Keratinocyte (primary cell): ENCODE measurements around the gene TMEM253. TPM values are rescaled to one million over a fixed set of nuclear protein-coding genes. Genes with fewer than 3 reads are reported as not detected.

ENCODE experiments used
- DNase-seq: peaks from one replicate; pipeline ENCODE4 v3.0.0-alpha.2; 2011; ENCODE audit warnings: low read depth, missing footprints, low spot score
- FAIRE-seq: peaks from 2 replicates; lab custom pipeline; 2011; peaks lifted over from hg19 to GRCh38; lab: Jason Lieb, UNC
- H2AFZ ChIP-seq: 2 replicates; pipeline ENCODE4 v1.6.0; 2012; ENCODE audit warnings: low read length, control low read depth, inconsistent platforms; ENCODE audit not compliant: control insufficient read depth
- H3K27ac ChIP-seq: 2 replicates; pipeline ENCODE4 v1.5.1; 2011; ENCODE audit warnings: low read length; ENCODE audit not compliant: control insufficient read depth, insufficient read depth
- H3K27me3 ChIP-seq: 3 replicates; pipeline ENCODE4 v1.6.0; 2011; ENCODE audit warnings: low read length; ENCODE audit not compliant: control insufficient read depth, insufficient read depth; ENCODE audit errors: extremely low read depth
- H3K36me3 ChIP-seq, 2 experiments: 2 replicates in 1 of 2; 3 replicates in 1 of 2; pipeline ENCODE4 v1.5.1; 2011; ENCODE audit warnings: low read length in 2 of 2, mild to moderate bottlenecking in 1 of 2; ENCODE audit not compliant: control insufficient read depth in 2 of 2, insufficient read depth in 2 of 2; ENCODE audit errors: extremely low read depth in 1 of 2
- H3K4me1 ChIP-seq: 3 replicates; pipeline ENCODE4 v1.5.1; 2011; ENCODE audit warnings: low read length; ENCODE audit not compliant: control insufficient read depth, insufficient read depth; ENCODE audit errors: extremely low read depth
- H3K4me2 ChIP-seq: 3 replicates; pipeline ENCODE4 v1.6.0; 2011; ENCODE audit warnings: low read depth, low read length; ENCODE audit not compliant: control insufficient read depth, insufficient read depth; ENCODE audit errors: extremely low read depth
- H3K4me3 ChIP-seq, 3 experiments: fragments of 200-600 bp in 1 of 3; sonication (generic) in 1 of 3; 2 replicates in 2 of 3; 3 replicates in 1 of 3; pipeline ENCODE4 v1.5.1; 2011 to 2016; ENCODE audit warnings: low read length in 3 of 3, mild to moderate bottlenecking in 3 of 3, control low read depth in 2 of 3, inconsistent platforms in 1 of 3, low read depth in 1 of 3, mixed read lengths in 1 of 3, mixed run types in 1 of 3, moderate library complexity in 1 of 3; ENCODE audit not compliant: control insufficient read depth in 2 of 3, insufficient read depth in 2 of 3; ENCODE audit errors: extremely low read depth in 1 of 3
- H3K79me2 ChIP-seq: 2 replicates; pipeline ENCODE4 v1.6.0; 2012; ENCODE audit warnings: low read length; ENCODE audit not compliant: control insufficient read depth, insufficient read depth
- H3K9ac ChIP-seq: 3 replicates; pipeline ENCODE4 v1.6.0; 2011; ENCODE audit warnings: low read length; ENCODE audit not compliant: control insufficient read depth, insufficient read depth; ENCODE audit errors: extremely low read depth
- H3K9me1 ChIP-seq: 3 replicates; pipeline ENCODE4 v1.6.0; 2011; ENCODE audit warnings: low read length; ENCODE audit not compliant: control insufficient read depth, insufficient read depth; ENCODE audit errors: extremely low read depth
- H3K9me3 ChIP-seq: 2 replicates; pipeline ENCODE4 v1.5.1; 2012; ENCODE audit warnings: low read depth, low read length; ENCODE audit not compliant: control insufficient read depth
- H4K20me1 ChIP-seq: 3 replicates; pipeline ENCODE4 v1.6.0; 2011; ENCODE audit warnings: low read length; ENCODE audit not compliant: control insufficient read depth, insufficient read depth; ENCODE audit errors: extremely low read depth
- CTCF ChIP-seq, 3 experiments: IDR thresholded peaks in 1 of 3; conservative IDR thresholded peaks in 1 of 3; optimal IDR thresholded peaks in 1 of 3; 2 replicates in 2 of 3; 3 replicates in 1 of 3; pipeline versions ENCODE3 to v1.5.1; 2011; ENCODE audit warnings: low read length in 3 of 3, mild to moderate bottlenecking in 3 of 3, moderate library complexity in 2 of 3, control low read depth in 1 of 3, inconsistent platforms in 1 of 3; ENCODE audit not compliant: insufficient read depth in 2 of 3; ENCODE audit errors: extremely low read depth in 1 of 3
- EZH2 ChIP-seq: IDR thresholded peaks from one replicate; pipeline ENCODE4 v1.6.1; 2012; ENCODE audit warnings: inconsistent platforms, mild to moderate bottlenecking, low read length, moderate library complexity
- dilution Hi-C: fragments of 300-500 bp; cut with MboI; formaldehyde crosslinking; loops from one replicate; pipeline ENCODE4 v1.7.0; 2020; ENCODE audit warnings: low sequenced_read_pairs; ENCODE audit not compliant: extremely low pct_ligation_motif_present
- polyA plus RNA-seq, 5 experiments: library from polyadenylated mRNA; depleted of rRNA in 3 of 5; stranded (reverse) in 3 of 5; stranded (forward) in 1 of 5; unstranded in 1 of 5; fragments of >200 nt; gene quantifications; 1 replicate in 1 of 5; 2 replicates in 3 of 5; 3 replicates in 1 of 5; pipeline versions ENCODE4 v1.2.1 to v1.2.3, GENCODE V29; 2011 to 2012; ENCODE audit warnings: missing spikeins in 2 of 5, low read depth in 1 of 5, low replicate concordance in 1 of 5
- small RNA-seq, 3 experiments: library from RNA; depleted of rRNA; stranded (forward); fragments of <200 nt; gene quantifications; one replicate each; pipeline ENCODE3, GENCODE V24; 2012; ENCODE audit warnings: low read depth in 3 of 3, low replicate concordance in 1 of 3; ENCODE audit not compliant: insufficient read length in 3 of 3

The TMEM253 gene
- polyA plus RNA-seq, 1 donor (not counting 4 experiments of a cell fraction or from before 2014, with no cell fraction given): 1.1 TPM

GRCh38 chr14:21145437-21145836 is 44.6 kb downstream of the TMEM253 start:
- Histone ChIP-seq H3K9me3 (no peaks in the 10 kb centered on the region), H3K4me2 (no peak overlapping the region), H3K4me3 (no peak overlapping the region), H3K79me2 (no peaks in the 10 kb centered on the region), H3K9me1 (no peaks in the 10 kb centered on the region), H3K36me3 (no peaks in the 10 kb centered on the region), H3K27me3 (no peaks in the 10 kb centered on the region), H4K20me1 (no peaks in the 10 kb centered on the region), H3K4me1 (no peaks in the 10 kb centered on the region), H3K27ac (no peak overlapping the region), H3K9ac (no peak overlapping the region), H2AFZ (no peak overlapping the region)
- dilution Hi-C loops: no loop called here
- no peak for TF ChIP-seq EZH2
- no peak for FAIRE-seq
- no peak for DNase-seq

GRCh38 chr14:21149641-21150367 is 48.9 kb downstream of the TMEM253 start:
- Histone ChIP-seq H3K4me1 (no peaks in the 10 kb centered on the region), H3K9me1 (no peaks in the 10 kb centered on the region), H3K9ac (no peak overlapping the region), H3K4me2 (no peak overlapping the region), H4K20me1 (no peaks in the 10 kb centered on the region), H3K27ac (no peak overlapping the region), H3K79me2 (no peaks in the 10 kb centered on the region), H3K36me3 (no peaks in the 10 kb centered on the region), H3K9me3 (no peaks in the 10 kb centered on the region), H3K27me3 (no peaks in the 10 kb centered on the region), H3K4me3 (no peak overlapping the region), H2AFZ (no peak overlapping the region)
- FAIRE-seq: no peak
- dilution Hi-C loops: no loop called here
- no peak for DNase-seq
- TF ChIP-seq CTCF (optimal IDR thresholded peaks at IDR 0.05 in 1 of 3, IDR thresholded peaks at IDR 0.05 in 1 of 3, conservative IDR thresholded peaks at IDR 0.05 in 1 of 3; ENCODE audit: extremely low read depth in 1 of 3, insufficient read depth in 2 of 3, low read length in 3 of 3) (no peak), EZH2 (no peak)

Small RNA genes lying within 50 kb of the gene (small RNA-seq; reads per million reads assigned to genes)
- 0 reads per million in 3 experiments for gene RNU6-252P

Other genes with a start within 250 kb of the TMEM253 start
- not detected in 3 replicates for gene RNASE3, start 209.7 kb upstream of the TMEM253 start, polyA plus RNA-seq
- not detected in 3 replicates for gene RNASE2, start 145.6 kb upstream of the TMEM253 start, polyA plus RNA-seq
- 51.3 to 63.5 TPM (median 61.9 TPM) in 3 replicates for gene METTL17, start 111.1 kb upstream of the TMEM253 start, polyA plus RNA-seq
- 0.37 to 1.2 TPM (median 0.94 TPM) in 3 replicates for gene SLC39A2, start 101.8 kb upstream of the TMEM253 start, polyA plus RNA-seq
- gene NDRG2, start 76.0 kb upstream of the TMEM253 start, polyA plus RNA-seq: 11.1 to 15.4 TPM (median 12.5 TPM) in 3 replicates
- not detected in 3 replicates for gene TPPP2, start 70.8 kb upstream of the TMEM253 start, polyA plus RNA-seq
- not detected in 3 replicates for gene RNASE13, start 66.3 kb upstream of the TMEM253 start, polyA plus RNA-seq
- 17.4 to 36.6 TPM (median 19.0 TPM) in 3 replicates for gene RNASE7, start 58.7 kb upstream of the TMEM253 start, polyA plus RNA-seq
- not detected in 3 replicates for gene RNASE8, start 43.2 kb upstream of the TMEM253 start, polyA plus RNA-seq
- gene ARHGEF40, start 30.8 kb upstream of the TMEM253 start, polyA plus RNA-seq: 8.7 to 14.4 TPM (median 11.9 TPM) in 3 replicates
- gene ZNF219, start 2.4 kb upstream of the TMEM253 start, polyA plus RNA-seq: 23.1 to 35.3 TPM (median 24.8 TPM) in 3 replicates
- not detected in 3 replicates for gene OR5AU1, start 55.0 kb downstream of the TMEM253 start, polyA plus RNA-seq
- 624 to 871 TPM (median 786 TPM) in 3 replicates for gene HNRNPC, start 168.4 kb downstream of the TMEM253 start, polyA plus RNA-seq
- gene RPGRIP1, start 179.0 kb downstream of the TMEM253 start, polyA plus RNA-seq: 0.07 TPM in 1 of 3 replicates, not detected in the others